MM.1S (cell line): ENCODE measurements around the gene C2CD4C.

Experiments
- DNase-seq: peaks from one replicate; pipeline ENCODE4 v3.0.0-alpha.2; 2015
- H2AFZ ChIP-seq: fragments of 300-600 bp; sonication (generic); 2 replicates; pipeline ENCODE4 v1.6.0; 2016; ENCODE audit warnings: antibody characterized with exemption, low read length
- H3F3A ChIP-seq: fragments of 300-600 bp; sonication (generic); 2 replicates; pipeline ENCODE4 v1.6.1; 2016; ENCODE audit warnings: mild to moderate bottlenecking, antibody characterized with exemption, low read length, moderate library complexity, mixed read lengths; ENCODE audit not compliant: insufficient read depth
- H3K27ac ChIP-seq: fragments of 300-600 bp; sonication (generic); 2 replicates; pipeline ENCODE4 v1.5.1; 2016; ENCODE audit warnings: mild to moderate bottlenecking, low read length
- H3K27me3 ChIP-seq: fragments of 300-600 bp; sonication (generic); replicated peaks from 2 replicates; pipeline ENCODE4 v1.6.0; 2016; ENCODE audit warnings: low read length; ENCODE audit not compliant: insufficient read depth
- H3K36me3 ChIP-seq: fragments of 300-600 bp; sonication (generic); replicated peaks from 2 replicates; pipeline ENCODE4 v1.6.1; 2016; ENCODE audit warnings: mild to moderate bottlenecking, low read length, mixed read lengths; ENCODE audit not compliant: insufficient read depth
- H3K4me1 ChIP-seq: fragments of 300-600 bp; sonication (generic); 2 replicates; pipeline ENCODE4 v1.6.1; 2016; ENCODE audit warnings: low read length, mixed read lengths
- H3K4me2 ChIP-seq: fragments of 300-600 bp; sonication (generic); 2 replicates; pipeline ENCODE4 v1.6.0; 2016; ENCODE audit warnings: low read depth, low read length
- H3K4me3 ChIP-seq: fragments of 300-600 bp; sonication (generic); 2 replicates; pipeline ENCODE4 v1.5.1; 2016; ENCODE audit warnings: low read length, mixed read lengths
- H3K79me2 ChIP-seq: fragments of 300-600 bp; sonication (generic); 2 replicates; pipeline ENCODE4 v1.6.1; 2016; ENCODE audit warnings: mixed run types, low read length, mixed read lengths
- H3K9ac ChIP-seq: fragments of 300-600 bp; sonication (generic); 2 replicates; pipeline ENCODE4 v1.6.1; 2016; ENCODE audit warnings: low read length, mixed read lengths
- H3K9me2 ChIP-seq: fragments of 300-600 bp; sonication (generic); replicated peaks from 2 replicates; pipeline ENCODE4 v1.6.1; 2016; ENCODE audit warnings: mild to moderate bottlenecking, low read length, mixed read lengths; ENCODE audit not compliant: insufficient read depth
- H3K9me3 ChIP-seq: fragments of 300-600 bp; sonication (generic); replicated peaks from 2 replicates; pipeline ENCODE4 v1.6.1; 2016; ENCODE audit warnings: mild to moderate bottlenecking, low read length, mixed read lengths; ENCODE audit not compliant: insufficient read depth
- H4K20me1 ChIP-seq: fragments of 300-600 bp; sonication (generic); 2 replicates; pipeline ENCODE4 v1.6.1; 2016; ENCODE audit warnings: mild to moderate bottlenecking, low read length, moderate library complexity, mixed read lengths; ENCODE audit not compliant: insufficient read depth
- EZH2 ChIP-seq: fragments of 300-600 bp; sonication (generic); optimal IDR thresholded peaks from 2 replicates; pipeline ENCODE3; 2017; ENCODE audit warnings: low read depth, mild to moderate bottlenecking, antibody characterized with exemption, low read length, mixed read lengths
- EZH2phosphoT487 ChIP-seq: fragments of 300-600 bp; sonication (generic); IDR thresholded peaks from 2 replicates; pipeline ENCODE4 v1.6.1; 2018; ENCODE audit warnings: antibody characterized with exemption, low read length
- TF ChIP-seq, protein P1 (sequence below): fragments of 300-600 bp; sonication (generic); IDR thresholded peaks from 2 replicates; pipeline ENCODE4 v1.5.1; 2016; ENCODE audit warnings: antibody characterized with exemption, low read length, mixed read lengths

Gene C2CD4C

DNA sequence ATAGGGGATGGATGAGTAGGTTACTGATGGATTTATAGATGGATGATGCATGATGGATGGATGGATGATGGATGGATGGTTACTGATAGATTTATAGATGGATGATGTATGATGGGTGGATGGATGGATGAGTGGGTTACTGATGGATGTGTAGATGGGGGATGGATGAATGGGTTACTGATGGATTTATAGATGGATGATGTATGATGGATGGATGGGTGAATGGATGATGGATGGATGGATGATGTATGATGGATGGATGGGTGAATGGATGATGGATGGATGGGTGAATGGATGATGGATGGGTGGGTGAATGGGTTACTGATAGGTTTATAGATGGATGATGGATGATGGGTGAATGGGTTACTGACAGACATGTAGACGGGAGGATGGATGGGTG is 6.3 kb upstream of the C2CD4C start:
- H3K4me2 ChIP-seq = no peak overlapping the region
- H4K20me1 ChIP-seq = no peaks in the 10 kb centered on the region
- H3F3A ChIP-seq = no peaks in the 10 kb centered on the region
- no peak overlapping the region for H3K9ac ChIP-seq
- no peaks in the 10 kb centered on the region for H3K9me3 ChIP-seq
- H3K4me3 ChIP-seq = no peak overlapping the region
- H3K4me1 ChIP-seq = no peaks in the 10 kb centered on the region
- H2AFZ ChIP-seq = no peak overlapping the region
- DNase-seq = no peak
- no peaks in the 10 kb centered on the region for H3K36me3 ChIP-seq
- no peak overlapping the region for H3K27ac ChIP-seq
- TF ChIP-seq EZH2 (no peak), EZH2phosphoT487 (no peak)
- TF ChIP-seq, protein P1, sequence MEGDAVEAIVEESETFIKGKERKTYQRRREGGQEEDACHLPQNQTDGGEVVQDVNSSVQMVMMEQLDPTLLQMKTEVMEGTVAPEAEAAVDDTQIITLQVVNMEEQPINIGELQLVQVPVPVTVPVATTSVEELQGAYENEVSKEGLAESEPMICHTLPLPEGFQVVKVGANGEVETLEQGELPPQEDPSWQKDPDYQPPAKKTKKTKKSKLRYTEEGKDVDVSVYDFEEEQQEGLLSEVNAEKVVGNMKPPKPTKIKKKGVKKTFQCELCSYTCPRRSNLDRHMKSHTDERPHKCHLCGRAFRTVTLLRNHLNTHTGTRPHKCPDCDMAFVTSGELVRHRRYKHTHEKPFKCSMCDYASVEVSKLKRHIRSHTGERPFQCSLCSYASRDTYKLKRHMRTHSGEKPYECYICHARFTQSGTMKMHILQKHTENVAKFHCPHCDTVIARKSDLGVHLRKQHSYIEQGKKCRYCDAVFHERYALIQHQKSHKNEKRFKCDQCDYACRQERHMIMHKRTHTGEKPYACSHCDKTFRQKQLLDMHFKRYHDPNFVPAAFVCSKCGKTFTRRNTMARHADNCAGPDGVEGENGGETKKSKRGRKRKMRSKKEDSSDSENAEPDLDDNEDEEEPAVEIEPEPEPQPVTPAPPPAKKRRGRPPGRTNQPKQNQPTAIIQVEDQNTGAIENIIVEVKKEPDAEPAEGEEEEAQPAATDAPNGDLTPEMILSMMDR = no peak
- peaks cover 92% of the 10 kb centered on the region for H3K27me3 ChIP-seq
- H3K9me2 ChIP-seq = no peaks in the 10 kb centered on the region
- H3K79me2 ChIP-seq = no peaks in the 10 kb centered on the region

DNA sequence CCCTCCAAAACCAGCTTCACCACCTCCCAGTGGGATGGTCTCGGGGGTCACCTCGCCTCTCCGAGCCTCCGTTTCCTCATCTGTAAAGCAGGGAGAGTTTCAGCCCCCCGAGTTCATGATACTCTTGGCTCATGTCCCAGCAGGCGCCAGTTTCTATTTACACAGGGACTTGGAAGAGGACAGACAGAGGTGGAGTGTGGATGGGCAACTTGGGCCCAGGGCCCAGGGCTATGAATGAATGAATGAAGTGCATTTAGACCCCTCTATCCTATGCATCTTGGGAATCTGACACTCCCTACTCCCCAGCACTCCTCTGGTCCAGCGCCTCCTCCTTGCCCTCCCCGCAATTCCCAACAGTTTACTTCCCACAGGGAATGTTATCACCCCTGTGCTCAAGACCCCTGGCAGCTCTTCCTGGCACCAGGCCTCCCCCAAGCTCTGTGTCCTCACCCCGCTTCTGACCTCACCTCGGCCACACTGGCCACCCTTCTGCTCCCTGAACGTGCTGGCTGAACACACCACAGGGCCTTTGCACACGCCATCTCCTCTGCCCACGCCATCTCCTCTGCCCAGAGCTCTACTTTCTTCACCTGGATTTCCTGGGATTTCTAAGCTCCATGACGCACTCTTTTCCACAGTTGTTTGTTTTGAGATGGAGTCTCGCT is 4.9 kb upstream of the C2CD4C start:
- no peaks in the 10 kb centered on the region for H3K79me2 ChIP-seq
- H2AFZ ChIP-seq = no peak overlapping the region
- no peak overlapping the region for H3K27ac ChIP-seq
- no peak overlapping the region for H3K4me3 ChIP-seq
- TF ChIP-seq EZH2phosphoT487 (no peak), EZH2 (no peak)
- TF ChIP-seq, protein P1 = no peak
- H3K9me3 ChIP-seq = no peaks in the 10 kb centered on the region
- H3F3A ChIP-seq = no peaks in the 10 kb centered on the region
- no peaks in the 10 kb centered on the region for H4K20me1 ChIP-seq
- no peaks in the 10 kb centered on the region for H3K9me2 ChIP-seq
- DNase-seq = no peak
- H3K27me3 ChIP-seq = peaks cover 91% of the 10 kb centered on the region
- H3K9ac ChIP-seq = no peak overlapping the region
- H3K4me2 ChIP-seq = no peak overlapping the region
- no peaks in the 10 kb centered on the region for H3K36me3 ChIP-seq
- H3K4me1 ChIP-seq = no peaks in the 10 kb centered on the region

DNA sequence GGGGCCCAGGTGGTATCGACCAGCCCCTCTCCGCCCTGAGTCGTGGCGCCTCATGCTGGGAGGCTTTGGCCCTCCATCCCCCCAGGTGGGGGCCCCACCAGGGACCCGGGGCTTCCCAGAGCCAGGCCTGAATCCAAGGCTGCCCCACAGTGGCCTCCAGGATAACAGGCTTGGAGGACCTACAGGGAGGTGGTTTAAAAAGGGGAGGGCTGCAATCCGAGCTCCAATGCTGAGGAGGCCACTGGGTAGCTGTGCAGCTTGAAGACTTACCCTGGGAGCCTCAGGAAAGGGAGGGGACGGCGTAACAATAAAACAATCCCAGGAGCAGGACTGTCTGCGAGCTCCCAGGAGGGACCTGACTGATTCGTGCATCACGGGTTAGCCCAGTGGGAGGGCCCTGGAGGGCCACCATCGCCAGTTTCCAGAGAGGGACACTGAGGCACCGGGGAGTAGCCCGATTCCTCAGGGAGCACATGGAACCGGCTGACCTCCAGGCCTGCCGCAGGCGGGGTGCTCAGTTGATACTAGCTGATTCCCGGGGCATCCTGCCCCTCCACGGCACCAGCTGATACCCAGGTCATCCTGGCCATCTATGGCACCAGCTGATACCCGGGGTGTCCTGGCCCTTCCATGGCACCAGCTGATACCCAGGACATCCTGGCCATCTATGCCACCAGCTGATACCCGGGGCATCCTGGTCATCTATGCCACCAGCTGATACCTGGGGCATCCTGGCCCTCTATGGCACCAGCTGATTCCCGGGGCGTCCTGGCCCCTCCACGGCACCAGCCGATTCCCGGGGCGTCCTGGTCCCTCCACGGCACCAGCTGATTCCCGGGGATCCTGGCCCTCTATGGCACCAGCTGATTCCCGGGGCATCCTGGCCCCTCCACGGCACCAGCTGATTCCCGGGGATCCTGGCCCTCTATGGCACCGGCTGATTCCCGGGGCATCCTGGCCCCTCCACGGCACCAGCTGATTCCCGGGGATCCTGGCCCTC is 3.7 kb upstream of the C2CD4C start:
- H3K4me2 ChIP-seq = no peak overlapping the region

More for the DNA sequence above, 3.7 kb upstream of the C2CD4C start:
- H3K79me2 ChIP-seq = no peaks in the 10 kb centered on the region
- H3K27ac ChIP-seq = no peak overlapping the region
- H3K9me2 ChIP-seq = no peaks in the 10 kb centered on the region
- peaks cover 90% of the 10 kb centered on the region for H3K27me3 ChIP-seq
- H4K20me1 ChIP-seq = no peaks in the 10 kb centered on the region
- H2AFZ ChIP-seq = no peak overlapping the region
- H3K4me1 ChIP-seq = no peaks in the 10 kb centered on the region
- TF ChIP-seq, protein P1 = no peak
- TF ChIP-seq EZH2phosphoT487 = no peak
- no peak for TF ChIP-seq EZH2
- H3K9me3 ChIP-seq = no peaks in the 10 kb centered on the region
- no peaks in the 10 kb centered on the region for H3K36me3 ChIP-seq
- DNase-seq = no peak
- H3K9ac ChIP-seq = no peak overlapping the region
- no peaks in the 10 kb centered on the region for H3F3A ChIP-seq
- H3K4me3 ChIP-seq = no peak overlapping the region
